Measurements from ENCODE around the gene FBRSL1. TPM values are rescaled to one million over a fixed set of nuclear protein-coding genes. Genes with fewer than 3 reads are reported as not detected.
A peak's percentile ranks its signal among the peaks of the same experiment; 100 is the strongest.

The FBRSL1 gene
- total and polyA plus RNA-seq, 9 of the 15 experiments (the other 6 are each of a cell fraction or from before 2014, with no cell fraction given): 0.24 to 129 (median 7.3) TPM

DNA sequence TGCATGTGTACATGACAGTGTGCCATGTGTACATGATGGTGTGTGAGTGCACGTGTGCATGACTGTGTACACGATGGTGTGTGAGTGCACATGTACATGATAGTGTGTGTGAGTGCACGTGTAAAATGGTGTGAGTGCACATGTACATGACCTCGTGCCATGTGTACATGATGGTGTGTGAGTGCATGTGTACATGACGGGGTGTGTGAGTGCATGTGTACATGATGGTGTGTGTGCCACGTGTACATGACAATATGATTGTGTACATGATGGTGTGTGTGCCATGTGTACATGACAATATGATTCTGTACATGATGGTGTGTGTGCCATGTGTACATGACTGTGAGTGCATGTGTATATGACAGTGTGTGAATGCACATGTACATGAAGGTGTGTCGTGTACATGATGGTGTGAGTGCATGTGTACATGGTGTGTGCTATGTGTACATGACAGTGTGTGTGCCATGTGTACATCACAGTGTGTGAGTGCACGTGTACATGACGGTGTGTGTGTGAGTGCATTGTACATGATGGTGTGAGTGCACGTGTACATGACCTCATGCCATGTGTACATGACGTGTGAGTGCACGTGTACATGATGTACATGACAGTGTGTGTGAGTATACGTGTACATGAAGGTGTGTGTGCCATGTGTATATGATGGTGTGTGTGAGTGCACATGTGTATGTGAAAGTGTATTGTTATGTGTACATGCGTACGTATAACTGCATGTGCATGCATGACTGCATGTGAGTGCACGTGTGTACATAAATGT lies 46.3 kb downstream of the FBRSL1 start (continued):
- no peak for TF ChIP-seq SMARCB1 (IDR thresholded peaks at IDR 0.05; ENCODE audit: insufficient read length, low read depth)
- TF ChIP-seq, protein P1, sequence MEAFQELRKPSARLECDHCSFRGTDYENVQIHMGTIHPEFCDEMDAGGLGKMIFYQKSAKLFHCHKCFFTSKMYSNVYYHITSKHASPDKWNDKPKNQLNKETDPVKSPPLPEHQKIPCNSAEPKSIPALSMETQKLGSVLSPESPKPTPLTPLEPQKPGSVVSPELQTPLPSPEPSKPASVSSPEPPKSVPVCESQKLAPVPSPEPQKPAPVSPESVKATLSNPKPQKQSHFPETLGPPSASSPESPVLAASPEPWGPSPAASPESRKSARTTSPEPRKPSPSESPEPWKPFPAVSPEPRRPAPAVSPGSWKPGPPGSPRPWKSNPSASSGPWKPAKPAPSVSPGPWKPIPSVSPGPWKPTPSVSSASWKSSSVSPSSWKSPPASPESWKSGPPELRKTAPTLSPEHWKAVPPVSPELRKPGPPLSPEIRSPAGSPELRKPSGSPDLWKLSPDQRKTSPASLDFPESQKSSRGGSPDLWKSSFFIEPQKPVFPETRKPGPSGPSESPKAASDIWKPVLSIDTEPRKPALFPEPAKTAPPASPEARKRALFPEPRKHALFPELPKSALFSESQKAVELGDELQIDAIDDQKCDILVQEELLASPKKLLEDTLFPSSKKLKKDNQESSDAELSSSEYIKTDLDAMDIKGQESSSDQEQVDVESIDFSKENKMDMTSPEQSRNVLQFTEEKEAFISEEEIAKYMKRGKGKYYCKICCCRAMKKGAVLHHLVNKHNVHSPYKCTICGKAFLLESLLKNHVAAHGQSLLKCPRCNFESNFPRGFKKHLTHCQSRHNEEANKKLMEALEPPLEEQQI (IDR thresholded peaks at IDR 0.05): no peak
- 0 out of 3 replicates have a peak, but pooled peaks of 1 of the 2 experiments have one; percentile 25 for TF ChIP-seq CBX3 (IDR thresholded peaks at IDR 0.05; ENCODE audit: borderline replicate concordance in 1 of 2, low read length in 2 of 2)
- TF ChIP-seq ARID2 (IDR thresholded peaks at IDR 0.05): peak; percentile 52; the same call in 1 of the 2 replicates
- TF ChIP-seq FOXA1 (IDR thresholded peaks at IDR 0.05; ENCODE audit: borderline replicate concordance): no peak
- TF ChIP-seq, protein P2, sequence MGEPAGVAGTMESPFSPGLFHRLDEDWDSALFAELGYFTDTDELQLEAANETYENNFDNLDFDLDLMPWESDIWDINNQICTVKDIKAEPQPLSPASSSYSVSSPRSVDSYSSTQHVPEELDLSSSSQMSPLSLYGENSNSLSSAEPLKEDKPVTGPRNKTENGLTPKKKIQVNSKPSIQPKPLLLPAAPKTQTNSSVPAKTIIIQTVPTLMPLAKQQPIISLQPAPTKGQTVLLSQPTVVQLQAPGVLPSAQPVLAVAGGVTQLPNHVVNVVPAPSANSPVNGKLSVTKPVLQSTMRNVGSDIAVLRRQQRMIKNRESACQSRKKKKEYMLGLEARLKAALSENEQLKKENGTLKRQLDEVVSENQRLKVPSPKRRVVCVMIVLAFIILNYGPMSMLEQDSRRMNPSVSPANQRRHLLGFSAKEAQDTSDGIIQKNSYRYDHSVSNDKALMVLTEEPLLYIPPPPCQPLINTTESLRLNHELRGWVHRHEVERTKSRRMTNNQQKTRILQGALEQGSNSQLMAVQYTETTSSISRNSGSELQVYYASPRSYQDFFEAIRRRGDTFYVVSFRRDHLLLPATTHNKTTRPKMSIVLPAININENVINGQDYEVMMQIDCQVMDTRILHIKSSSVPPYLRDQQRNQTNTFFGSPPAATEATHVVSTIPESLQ (CRISPR knock-in tag; IDR thresholded peaks at IDR 0.05): no peak
